Measurements from ENCODE around the gene TMPRSS3.

The TMPRSS3 gene

GRCh38 chr21:42366292-42367010 lies 29.4 kb downstream of the TMPRSS3 start, which contains the start of gene TFF1:
TSS of gene TFF1 (minus strand) at chr21:42366535. CDS start at chr21:42366495, 40 bp downstream.
- Histone ChIP-seq H3K4me1 (ENCODE audit: control insufficient read depth, low read length) (peaks cover 22% of the 10 kb centered on the region), H3K79me2 (ENCODE audit: control insufficient read depth, low read length) (no peaks in the 10 kb centered on the region), H3K9me3 (ENCODE audit: control insufficient read depth, insufficient read depth, low read length) (no peaks in the 10 kb centered on the region), H3K9me2 (replicated peaks; ENCODE audit: control insufficient read depth, low read length) (no peaks in the 10 kb centered on the region), H3K4me3 (ENCODE audit: low read length) (no peak within 1 kb of the TSS), H3K4me2 (ENCODE audit: low read length) (no peak within 1 kb of the TSS), H4K20me1 (ENCODE audit: control insufficient read depth, insufficient read depth, low read depth, low read length) (no peaks in the 10 kb centered on the region), H3K27me3 (ENCODE audit: control insufficient read depth, low read length) (peaks cover 27% of the 10 kb centered on the region), H3K27ac (ENCODE audit: low read depth, low read length) (no peak within 1 kb of the TSS), H3K36me3 (ENCODE audit: control insufficient read depth, low read length) (no peaks in the 10 kb centered on the region), H3F3A (ENCODE audit: control insufficient read depth, insufficient read depth) (no peaks in the 10 kb centered on the region)
- TF ChIP-seq EZH2phosphoT487 (IDR thresholded peaks at IDR 0.05; ENCODE audit: borderline replicate concordance, low read length) = no peak

GRCh38 chr21:42365770-42366169 lies 30.1 kb downstream of the TMPRSS3 start:
- no peak overlapping the region for H3K4me3 ChIP-seq (ENCODE audit: low read length)
- no peaks in the 10 kb centered on the region for H3K9me2 ChIP-seq (replicated peaks; ENCODE audit: control insufficient read depth, low read length)
- H3K4me2 ChIP-seq (ENCODE audit: low read length) = no peak overlapping the region

GRCh38 chr21:42364304-42364865 lies 31.5 kb downstream of the TMPRSS3 start:
- Histone ChIP-seq H3K27ac (ENCODE audit: low read depth, low read length) (no peak overlapping the region), H3K4me1 (ENCODE audit: control insufficient read depth, low read length) (peaks cover 22% of the 10 kb centered on the region), H3K36me3 (ENCODE audit: control insufficient read depth, low read length) (no peaks in the 10 kb centered on the region), H3K4me2 (ENCODE audit: low read length) (no peak overlapping the region), H3K9me2 (replicated peaks; ENCODE audit: control insufficient read depth, low read length) (no peaks in the 10 kb centered on the region), H3K4me3 (ENCODE audit: low read length) (no peak overlapping the region), H3K27me3 (ENCODE audit: control insufficient read depth, low read length) (peaks cover 29% of the 10 kb centered on the region), H3K79me2 (ENCODE audit: control insufficient read depth, low read length) (no peaks in the 10 kb centered on the region), H3F3A (ENCODE audit: control insufficient read depth, insufficient read depth) (no peaks in the 10 kb centered on the region), H3K9me3 (ENCODE audit: control insufficient read depth, insufficient read depth, low read length) (peaks cover 6% of the 10 kb centered on the region), H4K20me1 (ENCODE audit: control insufficient read depth, insufficient read depth, low read depth, low read length) (no peaks in the 10 kb centered on the region)
- TF ChIP-seq EZH2phosphoT487 (IDR thresholded peaks at IDR 0.05; ENCODE audit: borderline replicate concordance, low read length) (no peak), CTCF (IDR thresholded peaks at IDR 0.05; ENCODE audit: low read depth, low read length, poor library complexity, severe bottlenecking) (no peak)

More at GRCh38 chr21:42365770-42366169, 30.1 kb downstream of the TMPRSS3 start:
- H3K27me3 ChIP-seq (ENCODE audit: control insufficient read depth, low read length) = peaks cover 29% of the 10 kb centered on the region
- no peak for TF ChIP-seq CTCF (IDR thresholded peaks at IDR 0.05; ENCODE audit: low read depth, low read length, poor library complexity, severe bottlenecking)
- H3F3A ChIP-seq (ENCODE audit: control insufficient read depth, insufficient read depth) = no peaks in the 10 kb centered on the region
- H3K79me2 ChIP-seq (ENCODE audit: control insufficient read depth, low read length) = no peaks in the 10 kb centered on the region
- no peaks in the 10 kb centered on the region for H3K9me3 ChIP-seq (ENCODE audit: control insufficient read depth, insufficient read depth, low read length)
- H3K36me3 ChIP-seq (ENCODE audit: control insufficient read depth, low read length) = no peaks in the 10 kb centered on the region
- no peak overlapping the region for H3K27ac ChIP-seq (ENCODE audit: low read depth, low read length)
- H4K20me1 ChIP-seq (ENCODE audit: control insufficient read depth, insufficient read depth, low read depth, low read length) = no peaks in the 10 kb centered on the region
- peaks cover 22% of the 10 kb centered on the region for H3K4me1 ChIP-seq (ENCODE audit: control insufficient read depth, low read length)

GRCh38 chr21:42363312-42363711 lies 32.5 kb downstream of the TMPRSS3 start:
- no peak overlapping the region for H3K4me3 ChIP-seq (ENCODE audit: low read length)
- peaks cover 22% of the 10 kb centered on the region for H3K4me1 ChIP-seq (ENCODE audit: control insufficient read depth, low read length)
- no peak overlapping the region for H3K27ac ChIP-seq (ENCODE audit: low read depth, low read length)
- H3K9me3 ChIP-seq (ENCODE audit: control insufficient read depth, insufficient read depth, low read length) = peaks cover 6% of the 10 kb centered on the region
- no peaks in the 10 kb centered on the region for H3F3A ChIP-seq (ENCODE audit: control insufficient read depth, insufficient read depth)
- H3K27me3 ChIP-seq (ENCODE audit: control insufficient read depth, low read length) = peaks cover 29% of the 10 kb centered on the region
- H3K4me2 ChIP-seq (ENCODE audit: low read length) = peak overlapping the region; percentile 44
- H3K79me2 ChIP-seq (ENCODE audit: control insufficient read depth, low read length) = no peaks in the 10 kb centered on the region
- H4K20me1 ChIP-seq (ENCODE audit: control insufficient read depth, insufficient read depth, low read depth, low read length) = no peaks in the 10 kb centered on the region
- TF ChIP-seq CTCF (IDR thresholded peaks at IDR 0.05; ENCODE audit: low read depth, low read length, poor library complexity, severe bottlenecking) (no peak), EZH2phosphoT487 (IDR thresholded peaks at IDR 0.05; ENCODE audit: borderline replicate concordance, low read length) (no peak)
- no peaks in the 10 kb centered on the region for H3K9me2 ChIP-seq (replicated peaks; ENCODE audit: control insufficient read depth, low read length)
- H3K36me3 ChIP-seq (ENCODE audit: control insufficient read depth, low read length) = no peaks in the 10 kb centered on the region
